ENCODE data around the gene RHNO1. TPM values are rescaled to one million over a fixed set of nuclear protein-coding genes. Genes with fewer than 3 reads are reported as not detected.
A peak's percentile ranks its signal among the peaks of the same experiment; 100 is the strongest.

RHNO1 gene
- total and polyA plus RNA-seq, 2 of the 8 experiments (the other 6 are each of a cell fraction or from before 2014, with no cell fraction given) = 55.8 to 56.9 TPM

DNA sequence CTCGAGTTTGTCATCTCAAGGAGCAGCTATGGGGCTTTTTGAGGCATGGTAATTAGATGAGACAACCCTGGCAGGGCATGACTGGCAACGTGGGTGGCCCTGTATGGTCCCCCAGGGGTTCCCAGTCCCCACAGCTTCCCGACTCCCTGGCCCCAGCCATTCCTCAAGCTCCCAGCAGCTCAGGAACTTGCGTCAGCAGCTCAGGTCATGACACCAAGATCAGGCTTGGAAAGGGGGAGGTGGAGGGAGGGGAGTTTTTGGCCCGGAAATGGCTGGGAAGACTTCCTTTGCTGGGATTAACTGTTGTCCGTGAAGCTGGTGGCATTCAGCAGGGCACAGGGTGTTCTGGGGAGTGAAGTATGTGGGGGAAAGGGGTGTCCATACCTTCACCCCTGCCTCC is 31.7 kb upstream of the RHNO1 start:
- peaks cover 0 to 3% of the 10 kb centered on the region in 2 experiments for H4K20me1 ChIP-seq (replicated peaks in 1 of 2; ENCODE audit: control insufficient read depth in 1 of 2, insufficient read depth in 2 of 2, low read length in 2 of 2)
- no peak for DNase-seq (ENCODE audit: low read depth in 1 of 2, low spot score in 2 of 2)
- no peak overlapping the region for H3K18ac ChIP-seq (ENCODE audit: extremely low read depth, low read length)
- no peak for FAIRE-seq
- H3K4me1 ChIP-seq (replicated peaks in 1 of 4; ENCODE audit: control insufficient read depth in 3 of 4, insufficient read depth in 4 of 4, low read length in 3 of 4) = peaks cover 0 to 4% (median 3%) of the 10 kb centered on the region in 4 experiments; a peak in 6 of 7 replicates
- no peak overlapping the region for H3K9ac ChIP-seq (replicated peaks in 1 of 4; ENCODE audit: extremely low read depth in 1 of 4, low read depth in 3 of 4, low read length in 3 of 4)
- no peak overlapping the region for H4K8ac ChIP-seq (ENCODE audit: extremely low read depth, insufficient read depth, low read length)
- H2BK15ac ChIP-seq (ENCODE audit: low read length) = no peak overlapping the region; the same call in 1 of the 2 replicates
- H3K9me3 ChIP-seq (ENCODE audit: insufficient read depth in 2 of 2, low read depth in 1 of 2, low read length in 1 of 2) = no peaks in the 10 kb centered on the region
- no peaks in the 10 kb centered on the region for H3K27me3 ChIP-seq (replicated peaks in 1 of 4; ENCODE audit: control insufficient read depth in 3 of 4, extremely low read depth in 1 of 4, insufficient read depth in 3 of 4, low read length in 3 of 4)
- no peak overlapping the region for H2BK12ac ChIP-seq (ENCODE audit: low read depth, low read length)
- H3K4ac ChIP-seq (replicated peaks; ENCODE audit: insufficient read length, low read depth, low read length) = no peak overlapping the region
- H3K4me3 ChIP-seq (ENCODE audit: extremely low read depth in 1 of 4, insufficient read depth in 2 of 4, low read depth in 3 of 4, low read length in 4 of 4) = no peak overlapping the region
- no peak overlapping the region for H2AK5ac ChIP-seq (ENCODE audit: low read depth, low read length)
- no peak overlapping the region for H2BK20ac ChIP-seq (ENCODE audit: low read length)
- no peak overlapping the region for H3K4me2 ChIP-seq (ENCODE audit: insufficient read depth in 1 of 2, low read depth in 2 of 2, low read length in 2 of 2)
- no peaks in the 10 kb centered on the region for H3K79me1 ChIP-seq (ENCODE audit: low read depth, low read length)
- WGBS, 2 experiments (ENCODE audit: extremely low coverage in 1 of 2, insufficient coverage in 1 of 2, insufficient read length in 1 of 2, insufficient replicate concordance in 2 of 2, low coverage in 1 of 2, low lambda C conversion rate in 2 of 2, missing lambda C conversion rate in 1 of 2) = 66% methylated on average over 6 of the region's 6 CpGs; no CpG with 5 or more reads in 1 of the 2 experiments
- no peak overlapping the region for H3K14ac ChIP-seq (ENCODE audit: insufficient read length)
- no peaks in the 10 kb centered on the region for H3K36me3 ChIP-seq (ENCODE audit: control insufficient read depth in 2 of 4, insufficient read depth in 4 of 4, low read length in 3 of 4)
- H4K91ac ChIP-seq (replicated peaks; ENCODE audit: insufficient read length, low read length) = peak overlapping the region; percentile 56
- CTCF ChIA-PET (ENCODE audit: partially characterized antibody) = interaction anchor here (0.5 to 7.4 kb wide), 35 partner anchors 11 to 1261 kb away, joined by 3 to 84 read pairs (median 5); partner anchors contain the start of genes FOXM1, NRIP2, RHNO1 and TEX52
- no peak overlapping the region for H4K5ac ChIP-seq (ENCODE audit: insufficient read length, low read depth, low read length)
- H3K27ac ChIP-seq (ENCODE audit: low read depth, low read length) = no peak overlapping the region
- no peak overlapping the region for H2BK120ac ChIP-seq (replicated peaks; ENCODE audit: low read depth, low read length)
- H2BK5ac ChIP-seq (ENCODE audit: low read depth, low read length) = no peak overlapping the region
- H3K79me2 ChIP-seq (ENCODE audit: control insufficient read depth in 1 of 2, insufficient read depth in 2 of 2, low read length in 2 of 2) = no peaks in the 10 kb centered on the region
- H3K23ac ChIP-seq (ENCODE audit: insufficient read length) = no peak overlapping the region
- no peak overlapping the region for H3K56ac ChIP-seq (replicated peaks; ENCODE audit: insufficient read length, low read depth, low read length)
- H3K23me2 ChIP-seq (ENCODE audit: low read depth, low read length) = no peaks in the 10 kb centered on the region
- TF ChIP-seq BCL11A (IDR thresholded peaks at IDR 0.05; ENCODE audit: low read depth in 2 of 2, low read length in 2 of 2) (no peak), BACH1 (IDR thresholded peaks at IDR 0.05; ENCODE audit: low read length) (no peak)
- no peak overlapping the region for H2AFZ ChIP-seq (ENCODE audit: low read length)
- POLR2A ChIA-PET (ENCODE audit: partially characterized antibody) = interaction anchor here (0.6 to 3.5 kb wide), 11 partner anchors 10 to 1124 kb away, joined by 3 to 31 read pairs (median 3); partner anchors contain the start of genes FOXM1, ITFG2, NRIP2 and RHNO1
